ENCODE results near the gene PTPRO. TPM values are rescaled to one million over a fixed set of nuclear protein-coding genes. Genes with fewer than 3 reads are reported as not detected.

Gene PTPRO
- polyA plus RNA-seq, 1 donor (not counting 4 experiments of a cell fraction or from before 2014, with no cell fraction given): 0.17 TPM

DNA sequence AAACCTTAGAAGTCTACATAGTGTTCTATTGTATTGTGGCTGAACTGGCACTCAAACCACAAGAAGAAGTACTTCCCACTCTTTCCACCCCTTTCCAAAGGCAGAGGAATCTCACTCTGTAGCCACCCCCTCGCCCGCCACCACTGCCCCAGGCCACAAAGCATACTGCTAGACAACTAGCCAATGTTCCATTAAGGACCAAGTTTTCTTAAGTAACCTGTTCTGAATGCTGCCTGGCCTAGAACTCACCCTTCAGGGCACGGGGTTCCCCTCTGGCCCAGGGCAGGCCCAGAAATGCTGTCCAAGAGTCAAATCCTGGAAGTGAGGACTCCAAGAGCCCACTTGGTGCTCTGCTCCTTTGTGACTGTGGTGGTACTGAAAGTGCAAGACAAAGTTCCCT, 15.7 kb upstream of the PTPRO start:
- no peaks in the 10 kb centered on the region for H3K27me3 ChIP-seq (ENCODE audit: control insufficient read depth, extremely low read depth, insufficient read depth, low read length)
- H3K27ac ChIP-seq (ENCODE audit: control insufficient read depth, insufficient read depth, low read length): no peak overlapping the region
- no peak overlapping the region for H3K9ac ChIP-seq (ENCODE audit: control insufficient read depth, extremely low read depth, insufficient read depth, low read length)
- H4K20me1 ChIP-seq (ENCODE audit: control insufficient read depth, extremely low read depth, insufficient read depth, low read length): no peaks in the 10 kb centered on the region
- no peaks in the 10 kb centered on the region for H3K36me3 ChIP-seq (ENCODE audit: control insufficient read depth in 2 of 2, extremely low read depth in 1 of 2, insufficient read depth in 2 of 2, low read length in 2 of 2)
- no peaks in the 10 kb centered on the region for H3K79me2 ChIP-seq (ENCODE audit: control insufficient read depth, insufficient read depth, low read length)
- no peak overlapping the region for H3K4me3 ChIP-seq (ENCODE audit: control insufficient read depth in 2 of 3, extremely low read depth in 1 of 3, insufficient read depth in 2 of 3, low read depth in 1 of 3, low read length in 3 of 3)
- dilution Hi-C loops (cut with MboI; ENCODE audit: extremely low pct_ligation_motif_present, low sequenced_read_pairs): no loop called here
- no peak overlapping the region for H2AFZ ChIP-seq (ENCODE audit: control insufficient read depth, low read length)
- no peaks in the 10 kb centered on the region for H3K9me1 ChIP-seq (ENCODE audit: control insufficient read depth, extremely low read depth, insufficient read depth, low read length)
- no peak overlapping the region for H3K4me2 ChIP-seq (ENCODE audit: control insufficient read depth, extremely low read depth, insufficient read depth, low read depth, low read length)
- H3K4me1 ChIP-seq (ENCODE audit: control insufficient read depth, extremely low read depth, insufficient read depth, low read length): no peaks in the 10 kb centered on the region
- TF ChIP-seq, protein P1, sequence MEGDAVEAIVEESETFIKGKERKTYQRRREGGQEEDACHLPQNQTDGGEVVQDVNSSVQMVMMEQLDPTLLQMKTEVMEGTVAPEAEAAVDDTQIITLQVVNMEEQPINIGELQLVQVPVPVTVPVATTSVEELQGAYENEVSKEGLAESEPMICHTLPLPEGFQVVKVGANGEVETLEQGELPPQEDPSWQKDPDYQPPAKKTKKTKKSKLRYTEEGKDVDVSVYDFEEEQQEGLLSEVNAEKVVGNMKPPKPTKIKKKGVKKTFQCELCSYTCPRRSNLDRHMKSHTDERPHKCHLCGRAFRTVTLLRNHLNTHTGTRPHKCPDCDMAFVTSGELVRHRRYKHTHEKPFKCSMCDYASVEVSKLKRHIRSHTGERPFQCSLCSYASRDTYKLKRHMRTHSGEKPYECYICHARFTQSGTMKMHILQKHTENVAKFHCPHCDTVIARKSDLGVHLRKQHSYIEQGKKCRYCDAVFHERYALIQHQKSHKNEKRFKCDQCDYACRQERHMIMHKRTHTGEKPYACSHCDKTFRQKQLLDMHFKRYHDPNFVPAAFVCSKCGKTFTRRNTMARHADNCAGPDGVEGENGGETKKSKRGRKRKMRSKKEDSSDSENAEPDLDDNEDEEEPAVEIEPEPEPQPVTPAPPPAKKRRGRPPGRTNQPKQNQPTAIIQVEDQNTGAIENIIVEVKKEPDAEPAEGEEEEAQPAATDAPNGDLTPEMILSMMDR (optimal IDR thresholded peaks at IDR 0.05 in 1 of 3, IDR thresholded peaks at IDR 0.05 in 1 of 3, conservative IDR thresholded peaks at IDR 0.05 in 1 of 3; ENCODE audit: extremely low read depth in 1 of 3, insufficient read depth in 2 of 3, low read length in 3 of 3): no peak
- TF ChIP-seq EZH2 (IDR thresholded peaks at IDR 0.05; ENCODE audit: low read length): no peak
- no peak for FAIRE-seq
- no peak for DNase-seq (ENCODE audit: low read depth, low spot score)
- H3K9me3 ChIP-seq (ENCODE audit: control insufficient read depth, low read depth, low read length): no peaks in the 10 kb centered on the region

DNA sequence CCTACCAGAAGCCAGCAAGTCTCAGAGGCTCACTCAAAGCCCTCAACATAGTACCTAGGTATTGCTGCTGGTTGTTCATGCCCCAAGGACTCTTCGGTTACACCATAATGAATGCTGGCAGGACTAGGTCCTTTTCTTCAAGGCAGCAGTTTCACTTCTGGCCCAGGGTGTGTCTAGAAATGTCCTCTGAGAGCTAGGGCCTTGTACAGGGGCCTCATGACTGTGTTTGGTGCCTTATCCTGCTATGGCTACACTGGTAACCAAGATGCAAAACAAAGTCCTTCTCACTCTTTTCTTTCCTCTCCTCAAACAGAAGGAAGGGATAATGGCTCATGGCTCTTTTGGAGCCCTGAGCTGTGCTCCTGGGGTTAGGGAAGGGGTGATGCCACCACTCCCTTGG, 15.2 kb upstream of the PTPRO start:
- no peaks in the 10 kb centered on the region for H3K4me1 ChIP-seq (ENCODE audit: control insufficient read depth, extremely low read depth, insufficient read depth, low read length)
- no peaks in the 10 kb centered on the region for H3K9me3 ChIP-seq (ENCODE audit: control insufficient read depth, low read depth, low read length)
- dilution Hi-C loops (cut with MboI; ENCODE audit: extremely low pct_ligation_motif_present, low sequenced_read_pairs): no loop called here
- no peak overlapping the region for H3K27ac ChIP-seq (ENCODE audit: control insufficient read depth, insufficient read depth, low read length)
- no peak overlapping the region for H2AFZ ChIP-seq (ENCODE audit: control insufficient read depth, low read length)
- H3K9ac ChIP-seq (ENCODE audit: control insufficient read depth, extremely low read depth, insufficient read depth, low read length): no peak overlapping the region
- no peak overlapping the region for H3K4me2 ChIP-seq (ENCODE audit: control insufficient read depth, extremely low read depth, insufficient read depth, low read depth, low read length)
- no peak for FAIRE-seq
- no peaks in the 10 kb centered on the region for H3K36me3 ChIP-seq (ENCODE audit: control insufficient read depth in 2 of 2, extremely low read depth in 1 of 2, insufficient read depth in 2 of 2, low read length in 2 of 2)
- no peaks in the 10 kb centered on the region for H4K20me1 ChIP-seq (ENCODE audit: control insufficient read depth, extremely low read depth, insufficient read depth, low read length)
- no peaks in the 10 kb centered on the region for H3K27me3 ChIP-seq (ENCODE audit: control insufficient read depth, extremely low read depth, insufficient read depth, low read length)
- H3K79me2 ChIP-seq (ENCODE audit: control insufficient read depth, insufficient read depth, low read length): no peaks in the 10 kb centered on the region
- no peak overlapping the region for H3K4me3 ChIP-seq (ENCODE audit: control insufficient read depth in 2 of 3, extremely low read depth in 1 of 3, insufficient read depth in 2 of 3, low read depth in 1 of 3, low read length in 3 of 3)
- DNase-seq (ENCODE audit: low read depth, low spot score): no peak
- no peaks in the 10 kb centered on the region for H3K9me1 ChIP-seq (ENCODE audit: control insufficient read depth, extremely low read depth, insufficient read depth, low read length)
- no peak for TF ChIP-seq EZH2 (IDR thresholded peaks at IDR 0.05; ENCODE audit: low read length)
- TF ChIP-seq, protein P1 (optimal IDR thresholded peaks at IDR 0.05 in 1 of 3, IDR thresholded peaks at IDR 0.05 in 1 of 3, conservative IDR thresholded peaks at IDR 0.05 in 1 of 3; ENCODE audit: extremely low read depth in 1 of 3, insufficient read depth in 2 of 3, low read length in 3 of 3): no peak

Data from keratinocyte (primary cell).